SK-N-MC (cell line): ENCODE data around the gene PDK2.

ENCODE experiments used
- EZH2 ChIP-seq: fragments of 200-600 bp; sonication (generic); IDR thresholded peaks from one replicate; pipeline ENCODE4 v1.6.1; 2017; ENCODE audit warnings: antibody characterized with exemption
- FOXP2 ChIP-seq: optimal IDR thresholded peaks from 2 replicates; pipeline ENCODE3; 2011; ENCODE audit warnings: mild to moderate bottlenecking, moderate library complexity; ENCODE audit not compliant: insufficient read depth; ENCODE audit errors: extremely low read length, control extremely low read depth

DNA sequence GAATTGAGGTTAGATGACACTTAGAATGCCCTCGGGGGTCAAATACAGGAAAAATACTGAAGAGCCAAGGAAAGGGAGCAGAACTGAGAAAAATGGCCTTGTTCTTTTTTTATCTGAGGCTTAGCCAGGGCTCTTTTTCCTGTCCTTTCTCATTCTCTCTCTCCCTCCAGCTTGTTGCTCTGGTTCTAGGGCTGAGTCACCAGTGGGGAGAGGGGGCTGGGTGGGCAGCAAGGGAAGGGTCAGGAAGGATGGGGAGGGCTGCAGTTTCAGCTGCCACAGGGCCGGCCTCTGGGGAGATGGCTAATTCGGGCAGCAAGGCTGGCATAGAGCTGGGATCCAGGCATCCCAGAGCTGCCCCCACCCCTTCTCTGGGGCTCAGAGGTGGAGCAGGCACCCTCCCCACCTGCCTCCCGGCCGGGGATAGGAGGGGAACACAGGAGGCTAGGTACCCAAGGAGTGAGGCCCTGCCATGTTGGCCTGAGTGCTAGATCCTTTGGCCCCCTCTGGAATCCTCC lies 35.3 kb upstream of the PDK2 start:
- no peak for TF ChIP-seq EZH2
- TF ChIP-seq FOXP2, result no peak
